ENCODE data around the gene ETF1. TPM values are rescaled to one million over a fixed set of nuclear protein-coding genes. Genes with fewer than 3 reads are reported as not detected.
"Not testable (repeated sequence)": the region's sequence is repeated elsewhere in the genome, so short reads cannot be mapped to it uniquely, and the experiment has no call there.

The ETF1 gene
- total RNA-seq, 1 donor from 2014 or later: 149 TPM

DNA sequence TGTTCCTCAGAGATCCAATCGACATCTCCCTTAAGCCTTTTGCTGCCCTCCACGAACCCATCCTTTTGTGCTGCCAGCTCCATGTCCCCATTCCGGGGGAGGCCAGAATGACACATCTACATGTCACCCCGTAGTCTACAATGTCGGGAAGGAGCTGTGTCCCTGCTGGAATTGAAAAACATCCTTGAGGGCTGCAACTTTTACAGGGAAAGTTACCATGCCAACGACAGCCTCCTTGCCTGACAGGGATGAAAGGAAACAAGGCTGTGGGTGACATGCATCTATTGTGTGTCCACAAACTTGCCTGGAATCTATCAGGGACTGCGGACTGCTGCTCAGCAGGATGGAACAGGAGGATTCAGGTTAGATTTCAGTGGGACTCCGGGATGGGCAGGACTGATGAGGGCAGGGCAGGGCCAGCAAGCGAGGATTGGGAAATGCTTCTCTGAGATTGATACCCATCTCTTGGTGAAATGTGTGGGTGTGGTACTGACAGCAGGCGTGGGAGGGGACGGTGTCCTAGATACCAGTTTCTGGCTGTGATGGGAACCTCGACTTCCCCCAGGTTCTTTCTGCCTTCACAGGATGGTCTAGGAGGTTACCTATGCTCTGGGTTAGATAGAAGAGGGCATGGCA is 52.3 kb downstream of the ETF1 start:
- DNase-seq (ENCODE audit: low read depth): no peak
- H3K36me3 ChIP-seq (ENCODE audit: control insufficient read depth, insufficient read depth, low read length): no peaks in the 10 kb centered on the region
- H3K27me3 ChIP-seq (ENCODE audit: control insufficient read depth, insufficient read depth, low read length): peaks cover 10% of the 10 kb centered on the region
- H3K4me3 ChIP-seq (ENCODE audit: low read depth, low read length): no peak overlapping the region
- TF ChIP-seq, protein P1, sequence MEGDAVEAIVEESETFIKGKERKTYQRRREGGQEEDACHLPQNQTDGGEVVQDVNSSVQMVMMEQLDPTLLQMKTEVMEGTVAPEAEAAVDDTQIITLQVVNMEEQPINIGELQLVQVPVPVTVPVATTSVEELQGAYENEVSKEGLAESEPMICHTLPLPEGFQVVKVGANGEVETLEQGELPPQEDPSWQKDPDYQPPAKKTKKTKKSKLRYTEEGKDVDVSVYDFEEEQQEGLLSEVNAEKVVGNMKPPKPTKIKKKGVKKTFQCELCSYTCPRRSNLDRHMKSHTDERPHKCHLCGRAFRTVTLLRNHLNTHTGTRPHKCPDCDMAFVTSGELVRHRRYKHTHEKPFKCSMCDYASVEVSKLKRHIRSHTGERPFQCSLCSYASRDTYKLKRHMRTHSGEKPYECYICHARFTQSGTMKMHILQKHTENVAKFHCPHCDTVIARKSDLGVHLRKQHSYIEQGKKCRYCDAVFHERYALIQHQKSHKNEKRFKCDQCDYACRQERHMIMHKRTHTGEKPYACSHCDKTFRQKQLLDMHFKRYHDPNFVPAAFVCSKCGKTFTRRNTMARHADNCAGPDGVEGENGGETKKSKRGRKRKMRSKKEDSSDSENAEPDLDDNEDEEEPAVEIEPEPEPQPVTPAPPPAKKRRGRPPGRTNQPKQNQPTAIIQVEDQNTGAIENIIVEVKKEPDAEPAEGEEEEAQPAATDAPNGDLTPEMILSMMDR (IDR thresholded peaks at IDR 0.05; ENCODE audit: insufficient read depth, low read length, poor library complexity, severe bottlenecking): no peak

DNA sequence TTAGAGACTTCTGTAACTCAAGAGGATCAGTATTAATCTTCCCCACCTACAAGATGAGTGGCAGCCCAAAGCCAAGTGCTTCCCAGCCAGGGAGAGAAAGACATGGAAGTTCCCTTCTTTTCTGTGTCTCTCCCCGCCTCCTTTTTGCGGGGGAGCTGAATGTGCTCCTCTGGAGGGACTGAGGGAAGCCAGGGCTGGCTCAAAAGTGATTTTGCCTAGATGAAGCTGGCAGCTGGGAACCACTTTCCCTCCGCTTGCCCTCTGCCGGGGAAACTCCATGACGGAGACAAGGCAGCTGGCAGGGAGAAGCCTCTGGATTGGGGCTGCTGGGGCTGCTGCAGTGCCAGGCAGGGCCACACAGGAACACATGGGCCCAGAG is 53.4 kb downstream of the ETF1 start:
- Histone ChIP-seq H3K36me3 (ENCODE audit: control insufficient read depth, insufficient read depth, low read length) (no peaks in the 10 kb centered on the region), H3K4me3 (ENCODE audit: low read depth, low read length) (no peak overlapping the region), H3K27me3 (ENCODE audit: control insufficient read depth, insufficient read depth, low read length) (peaks cover 10% of the 10 kb centered on the region)
- no peak for DNase-seq (ENCODE audit: low read depth)
- TF ChIP-seq, protein P1 (IDR thresholded peaks at IDR 0.05; ENCODE audit: insufficient read depth, low read length, poor library complexity, severe bottlenecking): no peak

DNA sequence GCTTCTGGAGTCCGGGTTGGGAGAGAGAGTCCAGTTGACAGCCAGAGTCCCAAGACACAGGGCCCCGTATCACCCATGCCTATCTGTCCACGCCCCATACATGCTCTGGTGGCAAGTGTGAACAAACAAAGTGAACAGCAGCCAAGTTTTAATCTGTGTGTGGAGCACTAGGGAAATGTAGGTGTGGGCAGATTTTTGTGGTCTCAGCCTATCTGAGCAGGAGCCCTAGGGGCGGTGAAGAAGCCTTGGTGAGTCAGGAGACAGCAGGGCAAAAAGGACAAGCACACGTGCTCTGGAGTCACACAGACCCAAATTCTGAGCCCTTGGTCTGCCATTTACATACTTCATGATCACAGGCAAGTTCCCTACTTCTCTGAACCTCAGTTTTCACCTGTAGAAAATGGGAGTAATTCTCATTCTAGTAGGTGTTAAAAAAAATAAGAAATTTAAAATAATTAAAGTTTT is 54.5 kb downstream of the ETF1 start:
- Histone ChIP-seq H3K36me3 (ENCODE audit: control insufficient read depth, insufficient read depth, low read length) (no peaks in the 10 kb centered on the region), H3K4me3 (ENCODE audit: low read depth, low read length) (no peak overlapping the region), H3K27me3 (ENCODE audit: control insufficient read depth, insufficient read depth, low read length) (peaks cover 10% of the 10 kb centered on the region)
- TF ChIP-seq, protein P1 (IDR thresholded peaks at IDR 0.05; ENCODE audit: insufficient read depth, low read length, poor library complexity, severe bottlenecking): no peak
- DNase-seq (ENCODE audit: low read depth): no peak

DNA sequence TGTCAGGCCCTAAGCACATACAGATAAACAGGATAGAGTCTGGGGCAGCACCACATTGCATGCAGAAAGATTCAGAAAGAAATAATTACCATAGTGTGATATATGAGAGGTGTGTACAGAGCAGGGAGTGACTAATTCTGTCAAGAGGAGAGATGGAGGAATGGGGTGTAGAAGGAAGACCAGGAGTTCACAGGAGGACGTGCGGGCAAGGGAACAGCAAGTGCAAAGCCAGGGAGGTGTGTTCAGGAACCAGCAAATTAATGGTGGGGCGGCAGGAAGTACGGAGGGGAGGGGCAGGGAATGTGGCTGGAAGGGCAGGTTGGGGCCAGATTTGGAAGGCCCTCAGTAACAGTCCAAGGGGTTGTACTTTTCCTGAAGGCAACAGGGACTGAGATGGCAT is 60.4 kb downstream of the ETF1 start:
- DNase-seq (ENCODE audit: low read depth): no peak
- H3K4me3 ChIP-seq (ENCODE audit: low read depth, low read length): no peak overlapping the region
- TF ChIP-seq, protein P1 (IDR thresholded peaks at IDR 0.05; ENCODE audit: insufficient read depth, low read length, poor library complexity, severe bottlenecking): no peak
- no peaks in the 10 kb centered on the region for H3K27me3 ChIP-seq (ENCODE audit: control insufficient read depth, insufficient read depth, low read length)
- H3K36me3 ChIP-seq (ENCODE audit: control insufficient read depth, insufficient read depth, low read length): no peaks in the 10 kb centered on the region

DNA sequence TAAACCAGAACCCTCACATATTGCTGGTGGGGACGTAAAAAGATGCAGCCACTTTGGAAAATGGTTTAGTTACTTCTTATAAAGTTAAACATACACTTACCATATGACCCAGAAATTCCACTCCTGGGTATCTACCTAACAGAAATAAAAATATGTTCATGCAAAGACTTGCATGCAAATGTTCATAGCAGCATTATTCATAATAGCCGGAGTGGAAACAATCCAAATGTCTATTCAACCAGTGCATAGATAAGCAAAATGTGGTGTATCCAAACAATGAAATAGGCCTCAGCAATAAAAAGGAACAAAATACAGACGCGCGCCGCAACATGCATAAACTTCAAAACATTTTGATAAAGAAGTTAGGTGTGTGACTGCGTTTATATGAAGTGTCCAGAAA is 66.1 kb downstream of the ETF1 start:
- TF ChIP-seq, protein P1 (IDR thresholded peaks at IDR 0.05; ENCODE audit: insufficient read depth, low read length, poor library complexity, severe bottlenecking): no peak
- H3K4me3 ChIP-seq (ENCODE audit: low read depth, low read length): no peak overlapping the region
- no peaks in the 10 kb centered on the region for H3K36me3 ChIP-seq (ENCODE audit: control insufficient read depth, insufficient read depth, low read length)
- DNase-seq (ENCODE audit: low read depth): no peak
- H3K27me3 ChIP-seq (ENCODE audit: control insufficient read depth, insufficient read depth, low read length): no peaks in the 10 kb centered on the region

DNA sequence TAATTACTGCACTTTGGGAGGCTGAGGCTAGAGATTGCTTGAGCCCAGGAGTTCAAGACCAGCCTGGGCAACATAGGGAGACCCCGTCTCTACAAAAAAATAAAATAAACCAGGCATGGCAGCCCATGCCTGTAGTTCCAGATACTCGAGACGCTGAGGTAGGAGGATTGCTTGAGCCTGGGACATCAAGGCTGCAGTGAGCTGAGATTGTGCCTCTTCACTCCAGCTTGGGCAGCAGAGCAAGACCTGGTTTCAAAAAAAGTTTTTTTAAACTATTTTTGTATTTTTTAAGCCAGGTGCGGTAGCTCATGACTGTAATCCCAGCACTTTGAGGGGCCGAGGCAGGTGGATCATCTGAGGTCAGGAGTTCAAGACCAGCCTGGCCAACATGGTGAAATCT is 69.9 kb downstream of the ETF1 start:
- not testable (repeated sequence) for H3K27me3 ChIP-seq (ENCODE audit: control insufficient read depth, insufficient read depth, low read length); DNase-seq (ENCODE audit: low read depth); H3K4me3 ChIP-seq (ENCODE audit: low read depth, low read length); H3K36me3 ChIP-seq (ENCODE audit: control insufficient read depth, insufficient read depth, low read length)
